Esophagus muscularis mucosa (tissue), 4 donors: Measurements from ENCODE around the gene COL9A2.

Experiments used
- EP300 ChIP-seq: sonication (generic); formaldehyde crosslinking; IDR thresholded peaks from one replicate; pipeline ENCODE4 v1.6.1; 2017; ENCODE audit warnings: antibody characterized with exemption
- POLR2A ChIP-seq: fragments of 450-650 bp; IDR thresholded peaks from one replicate; pipeline ENCODE4 v1.6.1; 2017; ENCODE audit warnings: antibody characterized with exemption, moderate library complexity, mild to moderate bottlenecking, low read depth
- POLR2AphosphoS5 ChIP-seq, 2 donors: sonication (generic); formaldehyde crosslinking; IDR thresholded peaks; one replicate each; pipeline ENCODE4 v1.6.1; 2017; ENCODE audit warnings: antibody characterized with exemption in 2 of 2
- TF ChIP-seq, protein P1 (sequence below), 3 experiments: fragments of 200-600 bp in 2 of 3; fragments of 450-650 bp in 1 of 3; sonication (generic) in 2 of 3; IDR thresholded peaks; one replicate each; pipeline ENCODE4 v1.5.1; 2017 to 2019; ENCODE audit warnings: antibody characterized with exemption in 3 of 3, mild to moderate bottlenecking in 2 of 3, moderate library complexity in 1 of 3

DNA sequence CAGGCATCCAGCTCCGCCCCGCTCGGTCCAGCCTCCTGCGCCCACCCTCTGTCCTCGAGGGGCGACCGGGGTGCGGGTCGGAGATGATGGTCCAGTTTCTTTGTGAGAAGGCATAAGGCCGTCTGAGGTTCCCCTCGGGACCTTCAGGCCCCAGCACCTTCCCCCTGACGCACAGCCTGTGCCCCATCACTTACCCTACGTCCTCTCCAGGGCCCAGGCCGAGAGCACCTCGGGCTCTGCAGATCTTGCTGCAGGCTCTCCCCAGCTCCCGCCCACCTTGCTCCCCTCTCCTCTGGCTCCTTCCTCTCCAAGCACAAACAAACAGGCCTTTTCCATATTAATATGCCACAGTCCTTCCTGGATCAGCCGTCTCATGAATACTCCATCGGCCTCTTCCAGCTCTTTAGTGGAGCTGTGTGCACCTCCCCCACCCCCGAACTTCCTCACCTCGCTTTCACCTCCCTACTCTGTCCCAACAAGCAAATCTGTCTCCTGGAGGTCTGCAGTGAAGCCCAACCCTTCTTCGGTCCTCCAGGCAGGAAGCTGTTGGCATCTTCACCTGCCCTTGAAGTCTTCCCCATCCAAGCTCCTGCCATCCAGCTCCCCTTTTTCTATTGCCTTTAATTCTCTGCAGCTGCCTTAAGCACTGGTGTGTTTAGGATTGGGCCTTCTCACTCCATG, 448 bp upstream of the COL9A2 start:
- TF ChIP-seq, protein P1, sequence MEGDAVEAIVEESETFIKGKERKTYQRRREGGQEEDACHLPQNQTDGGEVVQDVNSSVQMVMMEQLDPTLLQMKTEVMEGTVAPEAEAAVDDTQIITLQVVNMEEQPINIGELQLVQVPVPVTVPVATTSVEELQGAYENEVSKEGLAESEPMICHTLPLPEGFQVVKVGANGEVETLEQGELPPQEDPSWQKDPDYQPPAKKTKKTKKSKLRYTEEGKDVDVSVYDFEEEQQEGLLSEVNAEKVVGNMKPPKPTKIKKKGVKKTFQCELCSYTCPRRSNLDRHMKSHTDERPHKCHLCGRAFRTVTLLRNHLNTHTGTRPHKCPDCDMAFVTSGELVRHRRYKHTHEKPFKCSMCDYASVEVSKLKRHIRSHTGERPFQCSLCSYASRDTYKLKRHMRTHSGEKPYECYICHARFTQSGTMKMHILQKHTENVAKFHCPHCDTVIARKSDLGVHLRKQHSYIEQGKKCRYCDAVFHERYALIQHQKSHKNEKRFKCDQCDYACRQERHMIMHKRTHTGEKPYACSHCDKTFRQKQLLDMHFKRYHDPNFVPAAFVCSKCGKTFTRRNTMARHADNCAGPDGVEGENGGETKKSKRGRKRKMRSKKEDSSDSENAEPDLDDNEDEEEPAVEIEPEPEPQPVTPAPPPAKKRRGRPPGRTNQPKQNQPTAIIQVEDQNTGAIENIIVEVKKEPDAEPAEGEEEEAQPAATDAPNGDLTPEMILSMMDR (IDR thresholded peaks at IDR 0.05): no peak
- no peak for TF ChIP-seq POLR2A
- TF ChIP-seq EP300: no peak
- TF ChIP-seq POLR2AphosphoS5 (IDR thresholded peaks at IDR 0.05): no peak
